PFSK-1 (cell line): ENCODE results near the gene ZMYND15.

Experiments
- SIN3A ChIP-seq: IDR thresholded peaks from 2 replicates; pipeline ENCODE4 v1.6.1; 2012; ENCODE audit warnings: mild to moderate bottlenecking, low read length, moderate library complexity, borderline replicate concordance; ENCODE audit not compliant: insufficient read depth
- TF ChIP-seq, protein P1 (sequence below), 2 experiments: IDR thresholded peaks; 2 replicates each; pipeline versions ENCODE4 v1.6.1 to v1.8.0; 2011 to 2012; ENCODE audit warnings: low read depth in 2 of 2, low read length in 2 of 2, control low read depth in 1 of 2, inconsistent platforms in 1 of 2, mild to moderate bottlenecking in 1 of 2, moderate library complexity in 1 of 2; ENCODE audit not compliant: insufficient read depth in 1 of 2

DNA sequence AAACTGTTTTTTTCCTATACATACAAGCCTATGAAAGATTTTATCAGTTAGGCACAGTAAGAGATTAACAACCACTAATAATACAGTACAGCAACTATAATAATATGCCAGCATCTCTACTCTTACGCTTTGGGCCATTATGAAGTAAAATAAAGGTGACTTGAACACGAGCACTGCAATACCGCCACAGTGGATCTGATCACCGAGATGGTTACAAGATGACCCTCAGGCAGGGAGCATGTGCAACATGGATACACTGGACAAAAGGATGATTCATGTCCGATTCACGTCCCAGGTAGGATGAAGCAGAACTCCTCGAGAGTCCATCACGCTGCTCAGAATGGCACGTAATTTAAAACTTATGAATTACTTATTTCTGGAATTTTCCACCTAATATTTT, 46.2 kb upstream of the ZMYND15 start:
- TF ChIP-seq, protein P1, sequence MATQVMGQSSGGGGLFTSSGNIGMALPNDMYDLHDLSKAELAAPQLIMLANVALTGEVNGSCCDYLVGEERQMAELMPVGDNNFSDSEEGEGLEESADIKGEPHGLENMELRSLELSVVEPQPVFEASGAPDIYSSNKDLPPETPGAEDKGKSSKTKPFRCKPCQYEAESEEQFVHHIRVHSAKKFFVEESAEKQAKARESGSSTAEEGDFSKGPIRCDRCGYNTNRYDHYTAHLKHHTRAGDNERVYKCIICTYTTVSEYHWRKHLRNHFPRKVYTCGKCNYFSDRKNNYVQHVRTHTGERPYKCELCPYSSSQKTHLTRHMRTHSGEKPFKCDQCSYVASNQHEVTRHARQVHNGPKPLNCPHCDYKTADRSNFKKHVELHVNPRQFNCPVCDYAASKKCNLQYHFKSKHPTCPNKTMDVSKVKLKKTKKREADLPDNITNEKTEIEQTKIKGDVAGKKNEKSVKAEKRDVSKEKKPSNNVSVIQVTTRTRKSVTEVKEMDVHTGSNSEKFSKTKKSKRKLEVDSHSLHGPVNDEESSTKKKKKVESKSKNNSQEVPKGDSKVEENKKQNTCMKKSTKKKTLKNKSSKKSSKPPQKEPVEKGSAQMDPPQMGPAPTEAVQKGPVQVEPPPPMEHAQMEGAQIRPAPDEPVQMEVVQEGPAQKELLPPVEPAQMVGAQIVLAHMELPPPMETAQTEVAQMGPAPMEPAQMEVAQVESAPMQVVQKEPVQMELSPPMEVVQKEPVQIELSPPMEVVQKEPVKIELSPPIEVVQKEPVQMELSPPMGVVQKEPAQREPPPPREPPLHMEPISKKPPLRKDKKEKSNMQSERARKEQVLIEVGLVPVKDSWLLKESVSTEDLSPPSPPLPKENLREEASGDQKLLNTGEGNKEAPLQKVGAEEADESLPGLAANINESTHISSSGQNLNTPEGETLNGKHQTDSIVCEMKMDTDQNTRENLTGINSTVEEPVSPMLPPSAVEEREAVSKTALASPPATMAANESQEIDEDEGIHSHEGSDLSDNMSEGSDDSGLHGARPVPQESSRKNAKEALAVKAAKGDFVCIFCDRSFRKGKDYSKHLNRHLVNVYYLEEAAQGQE (IDR thresholded peaks at IDR 0.05; ENCODE audit: insufficient read depth in 1 of 2, low read depth in 2 of 2, low read length in 2 of 2) = no peak
- no peak for TF ChIP-seq SIN3A
